CD4-positive, alpha-beta T cell (primary cell): ENCODE results near the gene DNMT1. TPM values are rescaled to one million over a fixed set of nuclear protein-coding genes. Genes with fewer than 3 reads are reported as not detected.
A peak's percentile ranks its signal among the peaks of the same experiment; 100 is the strongest.

Experiments
- ATAC-seq: fragments of 200-7000 bp; cut with Tn5 transposase; one replicate; pipeline ENCODE4 v1.10.0; 2022; ENCODE audit warnings: mild to moderate bottlenecking; ENCODE audit not compliant: poor library complexity
- CTCF ChIA-PET: fragments of 350-600 bp; sonication (Branson Sonifier 250); formaldehyde crosslinking; loops from one replicate; lab custom pipeline; 2021; ENCODE audit warnings: antibody characterized with exemption, inconsistent platforms; lab: Charles Lee
- POLR2A ChIA-PET: fragments of 350-600 bp; sonication (Branson Sonifier 250); formaldehyde crosslinking; loops from one replicate; lab custom pipeline; 2021; ENCODE audit warnings: antibody characterized with exemption, inconsistent platforms; lab: Charles Lee
- DNase-seq, 14 experiments: peaks; one replicate each; pipeline ENCODE4 v3.0.0-alpha.2; 2013 to 2020; ENCODE audit warnings: mixed read lengths in 2 of 14
- H3K27ac ChIP-seq, 2 donors: one replicate each; pipeline versions ENCODE4 v1.5.1 to v1.7.0; 2013; ENCODE audit warnings: low read length in 2 of 2, low read depth in 1 of 2, mild to moderate bottlenecking in 1 of 2
- H3K27me3 ChIP-seq, 2 experiments: 1 replicate in 1 of 2; 2 replicates in 1 of 2; pipeline versions ENCODE4 v1.6.1 to v1.7.0; 2013; ENCODE audit warnings: low read length in 2 of 2, control low read depth in 1 of 2, mild to moderate bottlenecking in 1 of 2, moderate library complexity in 1 of 2; ENCODE audit not compliant: insufficient read depth in 2 of 2, control insufficient read depth in 1 of 2
- H3K36me3 ChIP-seq: one replicate; pipeline ENCODE4 v1.6.1; 2013; ENCODE audit warnings: low read length, control low read depth; ENCODE audit not compliant: insufficient read depth
- H3K4me1 ChIP-seq: one replicate; pipeline ENCODE4 v1.6.1; 2013; ENCODE audit warnings: low read length, control low read depth; ENCODE audit not compliant: insufficient read depth
- H3K4me3 ChIP-seq: one replicate; pipeline ENCODE4 v1.5.1; 2013; ENCODE audit warnings: mild to moderate bottlenecking, low read length, moderate library complexity
- H3K9me3 ChIP-seq, 2 experiments: 1 replicate in 1 of 2; 2 replicates in 1 of 2; pipeline versions ENCODE4 v1.6.1 to v1.7.0; 2013; ENCODE audit warnings: low read length in 2 of 2, mild to moderate bottlenecking in 2 of 2, control low read depth in 1 of 2, moderate library complexity in 1 of 2; ENCODE audit not compliant: control insufficient read depth in 1 of 2, insufficient read depth in 1 of 2
- H3K27ac Mint-ChIP-seq: one replicate; pipeline ENCODE4 v1.8.0; 2020; ENCODE audit warnings: mixed read lengths
- H3K27me3 Mint-ChIP-seq: one replicate; pipeline ENCODE4 v1.8.0; 2021; ENCODE audit warnings: mixed read lengths
- H3K36me3 Mint-ChIP-seq: one replicate; pipeline ENCODE4 v1.8.0; 2021; ENCODE audit warnings: low read depth, mixed read lengths
- H3K4me1 Mint-ChIP-seq: one replicate; pipeline ENCODE4 v1.8.0; 2021; ENCODE audit warnings: low read depth, mixed read lengths
- H3K4me3 Mint-ChIP-seq: one replicate; pipeline ENCODE4 v1.8.0; 2020; ENCODE audit warnings: mild to moderate bottlenecking, mixed read lengths
- H3K9me3 Mint-ChIP-seq: one replicate; pipeline ENCODE4 v1.8.0; 2020; ENCODE audit warnings: mixed read lengths
- CTCF ChIP-seq: fragments of 200-600 bp; IDR thresholded peaks from one replicate; pipeline ENCODE4 v1.8.0; 2022; ENCODE audit warnings: antibody characterized with exemption, mild to moderate bottlenecking
- intact Hi-C, 2 experiments: fragments of 100-400 bp; cut with DNase I in 1 of 2; cut with micrococcal nuclease in 1 of 2; formaldehyde crosslinking; loops; one replicate each; pipeline versions ENCODE4 v1.15.1 to v1.9.0; 2023 to 2025; cut with DNase I, micrococcal nuclease
- total RNA-seq, 174 experiments: library from RNA in 2 of 174; stranded (reverse) in 2 of 174; gene quantifications; one replicate each; pipeline ENCODE4 v1.2.3 and lab custom pipeline; 2021 to 2026

Gene DNMT1
- total RNA-seq, 2 experiments from 2014 or later, result 159 to 160 TPM

GRCh38 chr19:10191347-10191746 lies 3.4 kb downstream of the DNMT1 start:
- no peak for DNase-seq
- intact Hi-C loops, result loop anchor here in 1 of 2 experiments (5.0 kb wide), 1 partner anchor 84 kb away; the partner anchor contains the start of gene PPAN
- Mint-ChIP-seq H3K4me3 (peak overlapping the region; percentile 25), H3K27ac (no peak overlapping the region), H3K4me1 (peaks cover 41% of the 10 kb centered on the region), H3K9me3 (no peaks in the 10 kb centered on the region), H3K36me3 (peaks cover 35% of the 10 kb centered on the region), H3K27me3 (no peaks in the 10 kb centered on the region)
- no peak for TF ChIP-seq CTCF
- Histone ChIP-seq H3K27me3 (no peaks in the 10 kb centered on the region), H3K9me3 (no peaks in the 10 kb centered on the region), H3K27ac (no peak overlapping the region), H3K4me1 (peaks cover 68% of the 10 kb centered on the region), H3K4me3 (no peak overlapping the region), H3K36me3 (peaks cover 37% of the 10 kb centered on the region)
- no peak for ATAC-seq
- ChIA-PET CTCF (no interaction called here), POLR2A (no interaction called here)

- ChIA-PET CTCF (no interaction called here), POLR2A (no interaction called here)
- Histone ChIP-seq H3K27ac (no peak overlapping the region), H3K27me3 (no peaks in the 10 kb centered on the region), H3K9me3 (no peaks in the 10 kb centered on the region), H3K36me3 (peaks cover 48% of the 10 kb centered on the region), H3K4me1 (peaks cover 64% of the 10 kb centered on the region), H3K4me3 (no peak overlapping the region)
- intact Hi-C loops, result loop anchor here in 1 of 2 experiments (5.0 kb wide), 1 partner anchor 83 kb away; the partner anchor contains the start of gene PPAN
- no peak for TF ChIP-seq CTCF
- Mint-ChIP-seq H3K4me3 (no peak overlapping the region), H3K27ac (peak overlapping the region; percentile 42), H3K9me3 (no peaks in the 10 kb centered on the region), H3K27me3 (no peaks in the 10 kb centered on the region), H3K36me3 (peaks cover 45% of the 10 kb centered on the region), H3K4me1 (peaks cover 38% of the 10 kb centered on the region)
- no peak for ATAC-seq
- no peak for DNase-seq
Measured at GRCh38 chr19:10190026-10190425, 4.7 kb downstream of the DNMT1 start.

GRCh38 chr19:10189616-10190015 lies 5.1 kb downstream of the DNMT1 start:
- DNase-seq, result no peak
- Mint-ChIP-seq H3K4me3 (no peak overlapping the region), H3K4me1 (peaks cover 36% of the 10 kb centered on the region), H3K9me3 (no peaks in the 10 kb centered on the region), H3K27me3 (no peaks in the 10 kb centered on the region), H3K36me3 (peaks cover 45% of the 10 kb centered on the region), H3K27ac (peak overlapping the region; percentile 42)
- intact Hi-C loops, result loop anchor here in 1 of 2 experiments (5.0 kb wide), 1 partner anchor 82 kb away; the partner anchor contains the start of gene PPAN
- no peak overlapping the region for H3K27ac ChIP-seq
- POLR2A ChIA-PET, result no interaction called here
- H3K4me3 ChIP-seq, result no peak overlapping the region
- CTCF ChIA-PET, result no interaction called here
- H3K4me1 ChIP-seq, result peaks cover 61% of the 10 kb centered on the region
- H3K36me3 ChIP-seq, result peaks cover 52% of the 10 kb centered on the region
- no peaks in the 10 kb centered on the region for H3K27me3 ChIP-seq
- ATAC-seq, result no peak
- H3K9me3 ChIP-seq, result no peaks in the 10 kb centered on the region
- TF ChIP-seq CTCF, result no peak
